ENCODE data around the gene KRT15. TPM values are rescaled to one million over a fixed set of nuclear protein-coding genes. Genes with fewer than 3 reads are reported as not detected.

Gene KRT15
- total and polyA plus RNA-seq, 7 donors: 5.4 to 10.3 (median 9.2) TPM; not detected in 4

GRCh38 chr17:41530062-41531048, 11.7 kb upstream of the KRT15 start:
- Histone ChIP-seq H3K27me3 (peaks cover 15 to 48% (median 45%) of the 10 kb centered on the region in 3 donors), H3K9me3 (no peaks in the 10 kb centered on the region), H3K27ac (peak overlapping the region in 1 of 4 donors; percentile 31)

DNA sequence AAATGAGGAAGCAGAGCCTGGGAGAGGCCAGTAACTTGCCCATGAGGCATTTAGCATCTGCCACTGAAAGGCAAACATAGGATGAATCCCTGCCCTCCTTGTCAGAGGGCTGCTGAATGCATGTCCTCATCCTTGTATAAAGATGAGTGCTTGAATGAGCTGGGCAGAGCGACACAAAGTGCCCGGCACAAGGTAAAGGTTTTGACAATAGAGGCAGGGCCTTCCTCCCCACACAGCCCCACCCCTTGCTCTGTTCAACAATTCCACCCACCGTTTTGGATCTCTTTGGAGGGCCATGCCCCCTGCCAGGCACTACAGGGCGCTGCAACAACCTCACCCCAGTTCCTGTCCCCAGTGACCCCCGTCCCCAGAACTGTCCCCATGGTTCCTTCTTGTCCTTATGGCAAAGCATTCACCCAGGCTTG, 10.8 kb upstream of the KRT15 start:
- intact Hi-C loops (cut with DNase I): no loop called here
- peak overlapping the region in 1 of 4 donors; percentile 31 for H3K27ac ChIP-seq
- no peaks in the 10 kb centered on the region for H3K36me3 ChIP-seq
- peaks cover 15 to 45% (median 41%) of the 10 kb centered on the region in 3 donors for H3K27me3 ChIP-seq
- H3K4me3 ChIP-seq: no peak overlapping the region
- 41 to 58% methylated on average over 5 of the region's 5 CpGs for WGBS, 2 donors
- H3K4me1 ChIP-seq: peaks cover 0 to 14% (median 9%) of the 10 kb centered on the region in 4 donors
- H3K9me3 ChIP-seq: no peaks in the 10 kb centered on the region
- TF ChIP-seq POLR2AphosphoS5 (IDR thresholded peaks at IDR 0.05): no peak
- no peak for TF ChIP-seq EP300 (IDR thresholded peaks at IDR 0.05)
- TF ChIP-seq, protein P1, sequence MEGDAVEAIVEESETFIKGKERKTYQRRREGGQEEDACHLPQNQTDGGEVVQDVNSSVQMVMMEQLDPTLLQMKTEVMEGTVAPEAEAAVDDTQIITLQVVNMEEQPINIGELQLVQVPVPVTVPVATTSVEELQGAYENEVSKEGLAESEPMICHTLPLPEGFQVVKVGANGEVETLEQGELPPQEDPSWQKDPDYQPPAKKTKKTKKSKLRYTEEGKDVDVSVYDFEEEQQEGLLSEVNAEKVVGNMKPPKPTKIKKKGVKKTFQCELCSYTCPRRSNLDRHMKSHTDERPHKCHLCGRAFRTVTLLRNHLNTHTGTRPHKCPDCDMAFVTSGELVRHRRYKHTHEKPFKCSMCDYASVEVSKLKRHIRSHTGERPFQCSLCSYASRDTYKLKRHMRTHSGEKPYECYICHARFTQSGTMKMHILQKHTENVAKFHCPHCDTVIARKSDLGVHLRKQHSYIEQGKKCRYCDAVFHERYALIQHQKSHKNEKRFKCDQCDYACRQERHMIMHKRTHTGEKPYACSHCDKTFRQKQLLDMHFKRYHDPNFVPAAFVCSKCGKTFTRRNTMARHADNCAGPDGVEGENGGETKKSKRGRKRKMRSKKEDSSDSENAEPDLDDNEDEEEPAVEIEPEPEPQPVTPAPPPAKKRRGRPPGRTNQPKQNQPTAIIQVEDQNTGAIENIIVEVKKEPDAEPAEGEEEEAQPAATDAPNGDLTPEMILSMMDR (IDR thresholded peaks at IDR 0.05): no peak
- no peak for TF ChIP-seq POLR2A (IDR thresholded peaks at IDR 0.05)
- no peak for DNase-seq

More at GRCh38 chr17:41530062-41531048, 11.7 kb upstream of the KRT15 start:
- no peaks in the 10 kb centered on the region for H3K36me3 ChIP-seq
- intact Hi-C loops (cut with DNase I): no loop called here
- TF ChIP-seq POLR2A (IDR thresholded peaks at IDR 0.05) (no peak), EP300 (IDR thresholded peaks at IDR 0.05) (no peak), POLR2AphosphoS5 (IDR thresholded peaks at IDR 0.05) (no peak)
- TF ChIP-seq, protein P1 (IDR thresholded peaks at IDR 0.05): no peak
- peaks cover 0 to 14% (median 9%) of the 10 kb centered on the region in 4 donors for H3K4me1 ChIP-seq
- no peak overlapping the region for H3K4me3 ChIP-seq
- no peak for DNase-seq
- 61 to 71% methylated on average over 8 of the region's 8 CpGs for WGBS, 2 donors

DNA sequence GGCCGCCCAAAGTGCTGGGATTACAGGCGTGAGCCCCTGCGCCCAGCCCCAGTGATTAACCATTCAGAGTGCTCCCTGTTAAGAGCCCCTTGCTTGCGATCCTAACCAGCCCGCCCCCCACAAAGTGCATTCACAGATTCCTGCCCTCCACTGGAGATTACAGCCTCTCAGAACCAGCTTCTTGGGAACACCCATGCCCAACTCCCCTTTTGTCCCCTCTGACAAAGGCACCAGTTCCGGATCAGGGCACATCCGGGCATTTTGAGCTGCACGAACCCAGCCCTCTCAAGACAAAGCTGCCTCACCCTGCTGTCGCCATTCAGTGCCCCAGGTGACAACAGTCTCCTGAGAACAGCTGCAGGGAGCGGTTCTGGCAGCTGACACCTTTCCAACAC, 10.3 kb upstream of the KRT15 start:
- Histone ChIP-seq H3K9me3 (no peaks in the 10 kb centered on the region), H3K4me1 (peaks cover 0 to 14% (median 9%) of the 10 kb centered on the region in 4 donors), H3K36me3 (no peaks in the 10 kb centered on the region), H3K27me3 (peaks cover 15 to 45% (median 41%) of the 10 kb centered on the region in 3 donors), H3K4me3 (no peak overlapping the region), H3K27ac (peak overlapping the region in 1 of 4 donors; percentile 5)
- no peak for DNase-seq
- no peak for TF ChIP-seq EP300 (IDR thresholded peaks at IDR 0.05)
- TF ChIP-seq, protein P1 (IDR thresholded peaks at IDR 0.05): no peak
- no peak for TF ChIP-seq POLR2AphosphoS5 (IDR thresholded peaks at IDR 0.05)
- TF ChIP-seq POLR2A (IDR thresholded peaks at IDR 0.05): no peak
- 20 to 40% methylated on average over 10 of the region's 10 CpGs for WGBS, 2 donors
- intact Hi-C loops (cut with DNase I): no loop called here

GRCh38 chr17:41527063-41528023, 8.7 kb upstream of the KRT15 start:
- Histone ChIP-seq H3K27ac (peak overlapping the region in 2 of 4 donors; percentile 11 to 24), H3K36me3 (no peaks in the 10 kb centered on the region), H3K4me1 (peaks cover 0 to 14% (median 9%) of the 10 kb centered on the region in 4 donors), H3K9me3 (no peaks in the 10 kb centered on the region), H3K4me3 (peak overlapping the region in 3 of 4 donors; percentile 12 to 16 (median 14)), H3K27me3 (peaks cover 15 to 45% (median 41%) of the 10 kb centered on the region in 3 donors)
- intact Hi-C loops (cut with DNase I): no loop called here
- 2 to 9% methylated on average over 62 of the region's 62 CpGs for WGBS, 2 donors
- no peak for DNase-seq
- TF ChIP-seq, protein P1 (IDR thresholded peaks at IDR 0.05): no peak
- TF ChIP-seq EP300 (IDR thresholded peaks at IDR 0.05) (no peak), POLR2A (IDR thresholded peaks at IDR 0.05) (no peak), POLR2AphosphoS5 (IDR thresholded peaks at IDR 0.05) (no peak)
